ENCODE results near the gene NAV2. TPM values are rescaled to one million over a fixed set of nuclear protein-coding genes. Genes with fewer than 3 reads are reported as not detected.

Gene NAV2
- total RNA-seq, 1 donor from 2014 or later: 47.3 TPM

- no peak for DNase-seq (ENCODE audit: low spot score)
Observed at GRCh38 chr11:19740586-19740985, 27.9 kb downstream of the NAV2 start.

GRCh38 chr11:19742588-19743292 lies 30.1 kb downstream of the NAV2 start:
- peak; percentile 86 for DNase-seq (ENCODE audit: low spot score)

- no peak for DNase-seq (ENCODE audit: low spot score)
Observed at GRCh38 chr11:19743622-19744021, 31.0 kb downstream of the NAV2 start.

- DNase-seq (ENCODE audit: low spot score): no peak
Observed at GRCh38 chr11:19744130-19744529, 31.5 kb downstream of the NAV2 start.

GRCh38 chr11:19746086-19746485 lies 33.4 kb downstream of the NAV2 start:
- DNase-seq (ENCODE audit: low spot score): no peak

- no peak for DNase-seq (ENCODE audit: low spot score)
Observed at GRCh38 chr11:19747634-19748033, 35.0 kb downstream of the NAV2 start.

GRCh38 chr11:19751055-19751454 lies 38.4 kb downstream of the NAV2 start:
- no peak for DNase-seq (ENCODE audit: low spot score)

- DNase-seq (ENCODE audit: low spot score): peak; percentile 59
Observed at GRCh38 chr11:19753451-19754106, 40.9 kb downstream of the NAV2 start.

GRCh38 chr11:19756675-19757475 lies 44.2 kb downstream of the NAV2 start:
- DNase-seq (ENCODE audit: low spot score): no peak

- no peak for DNase-seq (ENCODE audit: low spot score)
Observed at GRCh38 chr11:19759389-19759788, 46.8 kb downstream of the NAV2 start.

GRCh38 chr11:19762266-19762665 lies 49.6 kb downstream of the NAV2 start:
- no peak for DNase-seq (ENCODE audit: low spot score)

- no peak for DNase-seq (ENCODE audit: low spot score)
Observed at GRCh38 chr11:19763330-19763729, 50.7 kb downstream of the NAV2 start.

- no peak for DNase-seq (ENCODE audit: low spot score)
Observed at GRCh38 chr11:19766206-19766605, 53.6 kb downstream of the NAV2 start.

- no peak for DNase-seq (ENCODE audit: low spot score)
Observed at GRCh38 chr11:19766810-19767209, 54.2 kb downstream of the NAV2 start.

- DNase-seq (ENCODE audit: low spot score): no peak
Observed at GRCh38 chr11:19767627-19768151, 55.1 kb downstream of the NAV2 start.

GRCh38 chr11:19768197-19768596 lies 55.6 kb downstream of the NAV2 start:
- no peak for DNase-seq (ENCODE audit: low spot score)

GRCh38 chr11:19768815-19769214 lies 56.2 kb downstream of the NAV2 start:
- no peak for DNase-seq (ENCODE audit: low spot score)

GRCh38 chr11:19769820-19770219 lies 57.2 kb downstream of the NAV2 start:
- DNase-seq (ENCODE audit: low spot score): no peak

- no peak for DNase-seq (ENCODE audit: low spot score)
Observed at GRCh38 chr11:19770277-19770676, 57.6 kb downstream of the NAV2 start.

GRCh38 chr11:19771463-19771862 lies 58.8 kb downstream of the NAV2 start:
- DNase-seq (ENCODE audit: low spot score): no peak

- DNase-seq (ENCODE audit: low spot score): no peak
Observed at GRCh38 chr11:19772480-19772879, 59.8 kb downstream of the NAV2 start.

GRCh38 chr11:19774329-19774728 lies 61.7 kb downstream of the NAV2 start:
- DNase-seq (ENCODE audit: low spot score): no peak
